HG03060 (cell line): ENCODE results near the gene TRIM54.
"Not testable (repeated sequence)": the region's sequence is repeated elsewhere in the genome, so short reads cannot be mapped to it uniquely, and the experiment has no call there.

Experiments used
- ATAC-seq: cut with Tn5 transposase; IDR thresholded peaks from one replicate; pipeline ENCODE4 v1.9.1; 2021; ENCODE audit warnings: low read depth, moderate number of reproducible peaks; ENCODE audit not compliant: unreplicated experiment

The TRIM54 gene

GRCh38 chr2:27351802-27352598 is 69.8 kb downstream of the TRIM54 start:
- ATAC-seq = no peak

DNA sequence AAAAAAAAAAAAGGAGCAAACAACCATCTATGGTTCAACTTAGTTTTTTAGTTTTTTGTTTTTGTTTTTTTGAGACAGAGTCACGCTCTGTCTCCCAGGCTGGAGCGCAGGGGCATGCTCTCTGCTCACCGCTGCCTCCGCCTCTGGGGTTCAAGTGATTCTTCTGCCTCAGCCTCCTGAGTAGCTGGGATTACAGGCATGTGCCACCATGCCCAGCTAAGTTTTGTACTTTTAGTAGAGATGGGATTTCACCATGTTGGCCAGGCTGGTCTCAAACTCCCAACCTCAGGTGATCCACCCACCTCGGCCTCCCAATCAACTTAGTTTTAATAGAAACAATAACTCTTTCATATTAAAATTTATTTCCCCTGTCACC is 71.1 kb downstream of the TRIM54 start:
- ATAC-seq = not testable (repeated sequence)

DNA sequence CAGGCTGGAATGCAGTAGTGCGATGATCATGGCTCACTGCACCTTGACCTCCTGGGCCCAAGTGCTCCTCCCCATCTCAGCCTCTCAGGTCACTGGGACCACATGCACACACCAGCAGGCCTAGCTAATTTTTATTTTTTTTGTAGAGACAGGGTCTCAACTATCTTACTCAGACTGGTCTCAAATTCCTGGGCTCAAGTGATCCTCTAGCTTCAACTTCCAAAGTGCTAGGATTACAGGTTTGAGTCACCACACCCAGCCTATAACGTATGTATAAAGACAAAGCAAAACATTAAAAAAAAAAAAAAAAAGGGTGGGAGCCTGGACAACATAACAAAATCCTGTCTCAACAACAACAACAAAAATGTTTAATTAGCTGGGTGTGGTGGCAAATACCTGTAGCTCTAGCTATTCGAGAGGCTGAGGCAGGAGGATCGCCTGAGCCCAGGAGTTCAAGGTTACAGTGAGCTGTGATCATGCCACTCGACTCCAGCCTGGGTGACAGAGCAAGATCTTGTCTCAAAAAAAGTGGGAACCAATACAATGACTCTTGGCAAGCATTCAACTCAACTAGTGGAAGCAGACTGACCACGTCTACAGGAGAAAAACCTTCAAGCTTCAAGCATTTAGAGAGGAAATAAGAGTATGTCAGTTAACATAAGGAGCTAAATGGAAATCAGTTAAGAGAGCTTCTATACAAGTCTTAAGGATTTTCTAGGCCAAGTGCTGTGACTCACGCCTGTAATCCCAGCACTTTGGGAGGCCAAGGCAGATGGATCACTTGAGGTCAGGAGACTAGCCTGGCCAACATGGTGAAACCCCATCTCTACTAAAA is 71.8 kb downstream of the TRIM54 start:
- ATAC-seq = no peak

DNA sequence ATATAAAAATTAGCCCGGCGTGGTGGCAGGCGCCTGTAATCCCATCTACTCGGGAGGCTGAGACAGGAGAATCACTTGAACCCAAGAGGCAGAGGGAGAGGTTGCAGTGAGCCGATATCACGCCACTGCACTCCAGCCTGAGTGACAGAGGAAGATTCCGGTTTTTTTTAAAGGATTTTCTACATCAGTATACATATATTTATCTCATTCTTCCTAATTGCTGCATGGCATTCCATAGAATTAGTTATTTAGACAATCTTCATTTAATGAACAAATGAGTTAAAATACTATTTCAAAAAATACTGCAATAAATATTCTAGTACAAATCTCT is 72.3 kb downstream of the TRIM54 start:
- no peak for ATAC-seq

DNA sequence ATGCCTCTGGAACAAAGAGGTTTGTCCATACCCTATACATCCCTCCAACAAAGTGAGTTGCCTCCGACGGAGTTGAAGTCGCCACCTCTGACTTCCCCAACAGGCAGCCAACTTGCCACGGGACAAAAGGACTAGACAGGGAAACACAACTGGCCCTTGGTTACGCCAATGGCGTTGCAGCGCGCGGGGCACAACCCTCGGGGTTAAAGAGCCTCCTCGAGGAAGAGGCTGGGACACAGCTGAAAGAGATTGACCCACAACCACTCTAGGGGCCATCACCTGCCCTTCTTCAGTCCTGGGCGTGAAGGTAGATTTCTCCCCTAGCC is 73.8 kb downstream of the TRIM54 start:
- ATAC-seq = no peak

DNA sequence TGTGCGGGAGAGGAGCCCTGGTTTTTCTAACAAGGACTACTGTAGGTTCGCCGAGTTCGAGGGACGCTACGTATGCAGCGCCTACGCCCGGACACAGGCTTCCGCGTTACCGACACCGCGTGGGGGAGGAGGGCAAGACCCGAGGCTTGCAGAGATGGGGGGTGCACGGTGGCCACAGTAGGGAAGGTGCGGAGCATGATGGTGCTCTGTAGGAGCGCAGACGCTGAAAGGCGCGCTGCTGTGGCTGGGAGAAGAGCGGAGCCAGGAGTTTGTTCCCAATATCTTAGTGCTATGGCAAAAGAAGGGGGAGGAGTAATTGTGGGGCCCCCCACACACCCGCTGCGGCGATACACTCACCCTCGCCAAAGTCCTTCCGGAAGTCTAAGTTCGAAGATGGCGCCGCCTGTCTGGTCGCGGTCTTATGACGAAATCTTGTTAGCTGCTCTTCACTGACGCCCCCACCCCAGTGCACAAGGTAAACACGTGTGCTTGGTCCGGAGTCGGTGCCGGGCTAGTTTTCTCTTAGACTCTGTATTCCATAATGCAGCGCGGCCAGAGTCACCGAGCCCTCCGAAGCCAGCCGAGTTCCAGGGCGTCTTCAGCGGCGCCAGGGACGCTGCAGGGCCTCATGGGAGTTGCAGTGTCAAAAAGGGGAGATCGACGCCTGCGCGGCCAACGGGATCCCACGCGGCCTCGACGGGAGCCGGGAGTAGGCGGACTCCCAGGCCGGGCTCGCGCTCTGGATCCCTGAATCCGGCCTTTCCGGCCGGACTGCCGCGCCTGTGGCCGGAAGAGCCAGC is 74.4 kb downstream of the TRIM54 start, which contains the start of gene GTF3C2:
TSS of gene GTF3C2 (minus strand) at position 383 of the 800 bp plus-strand sequence. CDS start 13,210 bp downstream, outside the sequence.
- peak; percentile 76 for ATAC-seq
